Nephron progenitor cell (in vitro differentiated cells): ENCODE data around the gene FHOD1.

Experiments
- DNase-seq: peaks from one replicate; pipeline ENCODE4 v3.0.0; 2021
- H3K27ac Mint-ChIP-seq: 2 replicates; pipeline ENCODE4 v1.8.0; 2021; ENCODE audit warnings: mild to moderate bottlenecking, moderate library complexity, mixed read lengths
- H3K27me3 Mint-ChIP-seq: 2 replicates; pipeline ENCODE4 v1.8.0; 2021; ENCODE audit warnings: mild to moderate bottlenecking, low read depth, mixed read lengths; ENCODE audit not compliant: poor library complexity
- H3K36me3 Mint-ChIP-seq: 2 replicates; pipeline ENCODE4 v1.8.0; 2021; ENCODE audit warnings: low read depth, mixed read lengths
- H3K4me1 Mint-ChIP-seq: 2 replicates; pipeline ENCODE4 v1.8.0; 2021; ENCODE audit warnings: mixed read lengths
- H3K4me3 Mint-ChIP-seq: 2 replicates; pipeline ENCODE4 v1.8.0; 2021; ENCODE audit warnings: mild to moderate bottlenecking, moderate library complexity, mixed read lengths
- H3K9me3 Mint-ChIP-seq: 2 replicates; pipeline ENCODE4 v1.8.0; 2021; ENCODE audit warnings: mild to moderate bottlenecking, moderate library complexity, mixed read lengths
- CTCF ChIP-seq: fragments of 200-600 bp; sonication (generic); IDR thresholded peaks from 2 replicates; pipeline ENCODE4 v1.5.0; 2021; ENCODE audit warnings: antibody characterized with exemption

FHOD1 gene

GRCh38 chr16:67197704-67198103, 49.6 kb downstream of the FHOD1 start:
- Mint-ChIP-seq H3K36me3 (peaks cover 37% of the 10 kb centered on the region), H3K27ac (no peak overlapping the region), H3K9me3 (no peaks in the 10 kb centered on the region), H3K27me3 (peaks cover 19% of the 10 kb centered on the region), H3K4me1 (peaks cover 22% of the 10 kb centered on the region), H3K4me3 (no peak overlapping the region)
- TF ChIP-seq CTCF = no peak
- no peak for DNase-seq

GRCh38 chr16:67196881-67197280, 50.4 kb downstream of the FHOD1 start:
- peaks cover 28% of the 10 kb centered on the region for H3K4me1 Mint-ChIP-seq
- peaks cover 37% of the 10 kb centered on the region for H3K36me3 Mint-ChIP-seq

GRCh38 chr16:67195676-67196075, 51.6 kb downstream of the FHOD1 start:
- Mint-ChIP-seq H3K36me3 (peaks cover 37% of the 10 kb centered on the region), H3K9me3 (no peaks in the 10 kb centered on the region), H3K4me3 (no peak overlapping the region), H3K4me1 (peaks cover 36% of the 10 kb centered on the region), H3K27me3 (peaks cover 22% of the 10 kb centered on the region), H3K27ac (no peak overlapping the region)
- TF ChIP-seq CTCF = no peak
- no peak for DNase-seq

More at GRCh38 chr16:67196881-67197280, 50.4 kb downstream of the FHOD1 start:
- DNase-seq = no peak
- Mint-ChIP-seq H3K9me3 (no peaks in the 10 kb centered on the region), H3K27ac (no peak overlapping the region), H3K4me3 (no peak overlapping the region), H3K27me3 (peaks cover 19% of the 10 kb centered on the region)
- TF ChIP-seq CTCF = no peak

- TF ChIP-seq CTCF = no peak
- DNase-seq = no peak
These were observed 53.0 kb downstream of the FHOD1 start for GRCh38 chr16:67194260-67194659.

GRCh38 chr16:67193536-67193935, 53.7 kb downstream of the FHOD1 start:
- Mint-ChIP-seq H3K4me3 (peak overlapping the region; percentile 92), H3K4me1 (peaks cover 37% of the 10 kb centered on the region), H3K9me3 (no peaks in the 10 kb centered on the region), H3K27me3 (peaks cover 13% of the 10 kb centered on the region), H3K36me3 (peaks cover 37% of the 10 kb centered on the region), H3K27ac (peak overlapping the region; percentile 51)
- no peak for DNase-seq
- no peak for TF ChIP-seq CTCF

More at GRCh38 chr16:67194260-67194659, 53.0 kb downstream of the FHOD1 start:
- peaks cover 15% of the 10 kb centered on the region for H3K27me3 Mint-ChIP-seq
- H3K9me3 Mint-ChIP-seq = no peaks in the 10 kb centered on the region
- peak overlapping the region; percentile 92 for H3K4me3 Mint-ChIP-seq
- peaks cover 37% of the 10 kb centered on the region for H3K4me1 Mint-ChIP-seq
- no peak overlapping the region for H3K27ac Mint-ChIP-seq
- peaks cover 37% of the 10 kb centered on the region for H3K36me3 Mint-ChIP-seq

GRCh38 chr16:67192781-67193361, 54.4 kb downstream of the FHOD1 start:
- peaks cover 31% of the 10 kb centered on the region for H3K36me3 Mint-ChIP-seq
- TF ChIP-seq CTCF = no peak
- H3K9me3 Mint-ChIP-seq = no peaks in the 10 kb centered on the region
- peak overlapping the region; percentile 77 for H3K27ac Mint-ChIP-seq
- H3K4me1 Mint-ChIP-seq = peaks cover 37% of the 10 kb centered on the region
- no peak for DNase-seq
- H3K27me3 Mint-ChIP-seq = peaks cover 18% of the 10 kb centered on the region
- peak overlapping the region; percentile 92 for H3K4me3 Mint-ChIP-seq
